ENCODE results near the gene CSNK1A1L. TPM values are rescaled to one million over a fixed set of nuclear protein-coding genes. Genes with fewer than 3 reads are reported as not detected.

CSNK1A1L gene
- total RNA-seq, 1 experiment from 2014 or later: not detected

DNA sequence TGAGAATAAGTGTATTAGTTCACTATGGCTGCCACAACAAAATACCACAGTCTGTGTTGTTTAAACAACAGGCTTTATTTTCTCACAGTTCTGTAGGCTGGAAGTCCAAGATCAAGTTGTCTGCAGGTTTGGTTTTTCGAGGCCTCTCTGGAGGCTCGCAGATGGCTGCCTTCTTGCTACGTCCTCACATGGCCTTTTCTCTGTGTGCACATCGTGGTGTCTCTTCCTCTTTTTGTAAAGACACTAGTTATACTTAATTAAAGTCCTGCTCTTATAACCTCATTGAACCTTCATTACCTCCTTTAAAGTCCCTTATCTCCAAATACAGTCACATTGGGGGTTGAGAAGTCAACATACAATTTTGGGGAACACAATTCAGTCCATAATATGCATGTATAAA lies 10.6 kb downstream of the CSNK1A1L start:
- ATAC-seq (no peak), DNase-seq (ENCODE audit: low read depth, low spot score) (no peak)
- ChIA-PET POLR2A (no interaction called here), CTCF (no interaction called here)
- Histone ChIP-seq H3K9me3 (ENCODE audit: control insufficient read depth, insufficient read depth, low read depth, low read length) (no peaks in the 10 kb centered on the region), H3K27ac (ENCODE audit: low read length) (no peak overlapping the region), H3K4me1 (ENCODE audit: control insufficient read depth, insufficient read depth, low read length) (no peaks in the 10 kb centered on the region), H3K36me3 (ENCODE audit: control insufficient read depth, insufficient read depth, low read length) (no peaks in the 10 kb centered on the region), H3K4me3 (ENCODE audit: low read depth in 2 of 2, low read length in 2 of 2) (no peak overlapping the region), H3K27me3 (ENCODE audit: control insufficient read depth, insufficient read depth, low read length) (no peaks in the 10 kb centered on the region)
- TF ChIP-seq SIN3A (IDR thresholded peaks at IDR 0.05; ENCODE audit: borderline replicate concordance, insufficient read depth, low read depth, low read length): no peak
- TF ChIP-seq POLR2AphosphoS5 (IDR thresholded peaks at IDR 0.05; ENCODE audit: low read depth, low read length): no peak
- TF ChIP-seq TCF7L2 (IDR thresholded peaks at IDR 0.05; ENCODE audit: low read depth, low read length): no peak
- TF ChIP-seq, protein P1, sequence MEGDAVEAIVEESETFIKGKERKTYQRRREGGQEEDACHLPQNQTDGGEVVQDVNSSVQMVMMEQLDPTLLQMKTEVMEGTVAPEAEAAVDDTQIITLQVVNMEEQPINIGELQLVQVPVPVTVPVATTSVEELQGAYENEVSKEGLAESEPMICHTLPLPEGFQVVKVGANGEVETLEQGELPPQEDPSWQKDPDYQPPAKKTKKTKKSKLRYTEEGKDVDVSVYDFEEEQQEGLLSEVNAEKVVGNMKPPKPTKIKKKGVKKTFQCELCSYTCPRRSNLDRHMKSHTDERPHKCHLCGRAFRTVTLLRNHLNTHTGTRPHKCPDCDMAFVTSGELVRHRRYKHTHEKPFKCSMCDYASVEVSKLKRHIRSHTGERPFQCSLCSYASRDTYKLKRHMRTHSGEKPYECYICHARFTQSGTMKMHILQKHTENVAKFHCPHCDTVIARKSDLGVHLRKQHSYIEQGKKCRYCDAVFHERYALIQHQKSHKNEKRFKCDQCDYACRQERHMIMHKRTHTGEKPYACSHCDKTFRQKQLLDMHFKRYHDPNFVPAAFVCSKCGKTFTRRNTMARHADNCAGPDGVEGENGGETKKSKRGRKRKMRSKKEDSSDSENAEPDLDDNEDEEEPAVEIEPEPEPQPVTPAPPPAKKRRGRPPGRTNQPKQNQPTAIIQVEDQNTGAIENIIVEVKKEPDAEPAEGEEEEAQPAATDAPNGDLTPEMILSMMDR (IDR thresholded peaks at IDR 0.05): no peak
- TF ChIP-seq, protein P2, sequence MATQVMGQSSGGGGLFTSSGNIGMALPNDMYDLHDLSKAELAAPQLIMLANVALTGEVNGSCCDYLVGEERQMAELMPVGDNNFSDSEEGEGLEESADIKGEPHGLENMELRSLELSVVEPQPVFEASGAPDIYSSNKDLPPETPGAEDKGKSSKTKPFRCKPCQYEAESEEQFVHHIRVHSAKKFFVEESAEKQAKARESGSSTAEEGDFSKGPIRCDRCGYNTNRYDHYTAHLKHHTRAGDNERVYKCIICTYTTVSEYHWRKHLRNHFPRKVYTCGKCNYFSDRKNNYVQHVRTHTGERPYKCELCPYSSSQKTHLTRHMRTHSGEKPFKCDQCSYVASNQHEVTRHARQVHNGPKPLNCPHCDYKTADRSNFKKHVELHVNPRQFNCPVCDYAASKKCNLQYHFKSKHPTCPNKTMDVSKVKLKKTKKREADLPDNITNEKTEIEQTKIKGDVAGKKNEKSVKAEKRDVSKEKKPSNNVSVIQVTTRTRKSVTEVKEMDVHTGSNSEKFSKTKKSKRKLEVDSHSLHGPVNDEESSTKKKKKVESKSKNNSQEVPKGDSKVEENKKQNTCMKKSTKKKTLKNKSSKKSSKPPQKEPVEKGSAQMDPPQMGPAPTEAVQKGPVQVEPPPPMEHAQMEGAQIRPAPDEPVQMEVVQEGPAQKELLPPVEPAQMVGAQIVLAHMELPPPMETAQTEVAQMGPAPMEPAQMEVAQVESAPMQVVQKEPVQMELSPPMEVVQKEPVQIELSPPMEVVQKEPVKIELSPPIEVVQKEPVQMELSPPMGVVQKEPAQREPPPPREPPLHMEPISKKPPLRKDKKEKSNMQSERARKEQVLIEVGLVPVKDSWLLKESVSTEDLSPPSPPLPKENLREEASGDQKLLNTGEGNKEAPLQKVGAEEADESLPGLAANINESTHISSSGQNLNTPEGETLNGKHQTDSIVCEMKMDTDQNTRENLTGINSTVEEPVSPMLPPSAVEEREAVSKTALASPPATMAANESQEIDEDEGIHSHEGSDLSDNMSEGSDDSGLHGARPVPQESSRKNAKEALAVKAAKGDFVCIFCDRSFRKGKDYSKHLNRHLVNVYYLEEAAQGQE (IDR thresholded peaks at IDR 0.05; ENCODE audit: insufficient read depth in 1 of 2, low read depth in 2 of 2, low read length in 1 of 2): no peak
- intact Hi-C loops (cut with micrococcal nuclease; ENCODE audit: unreplicated experiment) (no loop called here), in situ Hi-C loops (cut with HindIII; ENCODE audit: low pct_unique_long_range_greater_than_20kb, low sequenced_read_pairs) (no loop called here)
- no TSS peak for BruUV-seq (replicated peaks)

DNA sequence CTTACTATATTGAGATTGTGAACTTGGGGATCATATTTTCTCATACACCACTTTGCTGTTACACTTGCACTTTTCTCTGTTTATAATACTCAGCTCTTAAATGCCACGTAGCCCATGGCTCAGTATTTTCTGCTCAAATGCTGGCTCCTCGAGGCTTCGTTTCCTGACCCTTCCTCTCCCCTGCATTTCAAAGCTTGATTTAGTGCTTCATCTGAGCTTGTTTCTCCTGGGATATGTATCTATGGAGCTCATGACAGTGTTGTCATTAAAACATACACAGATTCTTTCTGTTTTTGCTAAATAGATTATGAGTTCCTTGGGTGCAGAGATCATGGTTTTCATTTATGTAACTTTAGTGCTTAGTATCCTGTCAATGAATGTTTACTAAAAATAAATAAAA lies 11.4 kb downstream of the CSNK1A1L start:
- ATAC-seq (no peak), DNase-seq (ENCODE audit: low read depth, low spot score) (no peak)
- no TSS peak for BruUV-seq (replicated peaks)
- ChIA-PET POLR2A (no interaction called here), CTCF (no interaction called here)
- intact Hi-C loops (cut with micrococcal nuclease; ENCODE audit: unreplicated experiment): no loop called here
- H3K36me3 ChIP-seq (ENCODE audit: control insufficient read depth, insufficient read depth, low read length): no peaks in the 10 kb centered on the region
- no peaks in the 10 kb centered on the region for H3K4me1 ChIP-seq (ENCODE audit: control insufficient read depth, insufficient read depth, low read length)
- in situ Hi-C loops (cut with HindIII; ENCODE audit: low pct_unique_long_range_greater_than_20kb, low sequenced_read_pairs): no loop called here
- H3K27ac ChIP-seq (ENCODE audit: low read length): no peak overlapping the region
- H3K27me3 ChIP-seq (ENCODE audit: control insufficient read depth, insufficient read depth, low read length): no peaks in the 10 kb centered on the region
- no peak overlapping the region for H3K4me3 ChIP-seq (ENCODE audit: low read depth in 2 of 2, low read length in 2 of 2)
- no peaks in the 10 kb centered on the region for H3K9me3 ChIP-seq (ENCODE audit: control insufficient read depth, insufficient read depth, low read depth, low read length)
- TF ChIP-seq SIN3A (IDR thresholded peaks at IDR 0.05; ENCODE audit: borderline replicate concordance, insufficient read depth, low read depth, low read length) (no peak), POLR2AphosphoS5 (IDR thresholded peaks at IDR 0.05; ENCODE audit: low read depth, low read length) (no peak), TCF7L2 (IDR thresholded peaks at IDR 0.05; ENCODE audit: low read depth, low read length) (no peak)
- TF ChIP-seq, protein P1 (IDR thresholded peaks at IDR 0.05): no peak
- TF ChIP-seq, protein P2 (IDR thresholded peaks at IDR 0.05; ENCODE audit: insufficient read depth in 1 of 2, low read depth in 2 of 2, low read length in 1 of 2): no peak
